K562 (cell line): ENCODE measurements around the gene ART1. TPM values are rescaled to one million over a fixed set of nuclear protein-coding genes. Genes with fewer than 3 reads are reported as not detected.

Source experiments
- CC2D1A ChIP-seq: fragments of 450-650 bp; IDR thresholded peaks from 2 replicates; pipeline ENCODE4 v1.6.1; 2017; ENCODE audit warnings: mild to moderate bottlenecking
- CHD7 ChIP-seq: fragments of 200-600 bp; sonication (generic); IDR thresholded peaks from one replicate; pipeline ENCODE4 v1.6.1; 2012; ENCODE audit warnings: mild to moderate bottlenecking, low read depth, low read length, inconsistent platforms
- DMBX1 ChIP-seq: fragments of 250-450 bp; sonication (Bioruptor Pico); IDR thresholded peaks from 2 replicates; pipeline ENCODE4 v1.8.0; 2022; ENCODE audit warnings: inconsistent platforms, mild to moderate bottlenecking, moderate library complexity, borderline replicate concordance
- FOXA1 ChIP-seq: fragments of 450-650 bp; IDR thresholded peaks from 2 replicates; pipeline ENCODE4 v1.6.1; 2016; ENCODE audit warnings: mild to moderate bottlenecking, borderline replicate concordance
- FOXP1 ChIP-seq: sonication (generic); formaldehyde crosslinking; IDR thresholded peaks from 2 replicates; pipeline ENCODE4 v1.8.0; 2022; ENCODE audit warnings: mild to moderate bottlenecking, missing genetic modification reagents
- HES1 ChIP-seq: fragments of 450-650 bp; IDR thresholded peaks from 2 replicates; pipeline ENCODE4 v1.6.1; 2016; ENCODE audit warnings: low read depth, mild to moderate bottlenecking, moderate library complexity
- HNRNPLL ChIP-seq: fragments of 200-400 bp; formaldehyde crosslinking; IDR thresholded peaks from 2 replicates; pipeline ENCODE4 v1.6.1; 2017; ENCODE audit warnings: low read length, low read depth, mild to moderate bottlenecking; ENCODE audit not compliant: poor library complexity, severe bottlenecking
- KDM4B ChIP-seq, 2 experiments: fragments of 450-650 bp in 1 of 2; sonication (generic) in 1 of 2; IDR thresholded peaks; 2 replicates each; pipeline ENCODE4 v1.6.1; 2016 to 2017; ENCODE audit warnings: borderline replicate concordance in 2 of 2, antibody characterized with exemption in 1 of 2, low read depth in 1 of 2, mild to moderate bottlenecking in 1 of 2
- KHSRP ChIP-seq: fragments of 450-650 bp; IDR thresholded peaks from 2 replicates; pipeline ENCODE4 v1.6.1; 2017
- MXI1 ChIP-seq: IDR thresholded peaks from 2 replicates; pipeline ENCODE4 v1.6.1; 2011; ENCODE audit warnings: low read depth, mild to moderate bottlenecking, improper control_type of control experiment, low read length
- RBFOX2 ChIP-seq: fragments of 200-400 bp; formaldehyde crosslinking; IDR thresholded peaks from 2 replicates; pipeline ENCODE4 v1.6.1; 2017; ENCODE audit warnings: low read depth, mild to moderate bottlenecking, low read length, moderate library complexity
- SOX6 ChIP-seq: fragments of 450-650 bp; IDR thresholded peaks from 2 replicates; pipeline ENCODE4 v1.6.1; 2014; ENCODE audit warnings: mild to moderate bottlenecking
- SRSF1 ChIP-seq: fragments of 200-400 bp; formaldehyde crosslinking; IDR thresholded peaks from 2 replicates; pipeline ENCODE4 v1.6.1; 2017; ENCODE audit warnings: mild to moderate bottlenecking, low read depth, low read length, moderate library complexity
- THAP7 ChIP-seq: fragments of 250-450 bp; sonication (Bioruptor Pico); IDR thresholded peaks from 2 replicates; pipeline ENCODE4 v1.5.0; 2021
- XRCC5 ChIP-seq: fragments of 200-400 bp; formaldehyde crosslinking; IDR thresholded peaks from 2 replicates; pipeline ENCODE4 v1.6.1; 2017; ENCODE audit warnings: low read depth, mild to moderate bottlenecking, low read length
- ZEB2 ChIP-seq: fragments of 450-650 bp; IDR thresholded peaks from 2 replicates; pipeline ENCODE4 v1.6.1; 2016
- polyA plus RNA-seq, 8 experiments: library from polyadenylated mRNA; depleted of rRNA in 4 of 8; stranded (reverse) in 5 of 8; unstranded in 3 of 8; fragments of >200 nt; fragmentation: Nextera tagmentation in 2 of 8; fragmentation: Illumina TruSeq in 1 of 8; extraction: Ambion mirVana in 2 of 8; extraction: Trizol in 1 of 8; gene quantifications; 2 replicates each; pipeline versions ENCODE4 v1.2.1 to v1.2.3, GENCODE V29; 2011 to 2014; ENCODE audit warnings: inconsistent platforms in 1 of 8, missing spikeins in 1 of 8
- total RNA-seq, 7 experiments: library from RNA; depleted of rRNA in 6 of 7; stranded (reverse); fragments of >200 nt in 6 of 7; fragmentation: Illumina TruSeq in 2 of 7; extraction: Trizol in 2 of 7; gene quantifications; 2 replicates each; pipeline versions ENCODE4 v1.2.1 to v1.2.3, GENCODE V29; 2011 to 2021; ENCODE audit warnings: low replicate concordance in 1 of 7

ART1 gene
- total and polyA plus RNA-seq, 9 of the 15 experiments (the other 6 are each of a cell fraction or from before 2014, with no cell fraction given), result not detected

GRCh38 chr11:3642071-3642951 is 2.6 kb upstream of the ART1 start (continued):
- no peak for TF ChIP-seq CHD7
- peak; percentile 100 for TF ChIP-seq CC2D1A
- TF ChIP-seq SOX6, result peak; percentile 18; the same call in 1 of the 2 replicates
- TF ChIP-seq MXI1, result no peak
- no peak for TF ChIP-seq FOXA1
- peak; percentile 90 for TF ChIP-seq HNRNPLL
- no peak for TF ChIP-seq SRSF1
- peak; percentile 84 for TF ChIP-seq FOXP1 (CRISPR knock-in tag)
- no peak for TF ChIP-seq HES1
- no peak for TF ChIP-seq DMBX1 (CRISPR knock-in tag)
- peak; percentile 84 for TF ChIP-seq RBFOX2
- no peak for TF ChIP-seq XRCC5
- TF ChIP-seq ZEB2, result peak; percentile 24; the same call in 1 of the 2 replicates
- no peak for TF ChIP-seq KDM4B (IDR thresholded peaks at IDR 0.05; ENCODE audit: borderline replicate concordance in 2 of 2, low read depth in 1 of 2)
- no peak for TF ChIP-seq THAP7 (CRISPR knock-in tag)
- TF ChIP-seq KHSRP, result no peak
